VCaP (cell line): ENCODE data around the gene SSC5D.
A peak's percentile ranks its signal among the peaks of the same experiment; 100 is the strongest.

ENCODE experiments used
- H3K27ac ChIP-seq: fragments of 450-650 bp; 2 replicates; pipeline ENCODE4 v1.5.1; 2017
- TF ChIP-seq, protein P1 (sequence below): fragments of 450-650 bp; conservative IDR thresholded peaks from 2 replicates; pipeline ENCODE4 v1.5.1; 2017; ENCODE audit warnings: mild to moderate bottlenecking, moderate library complexity

The SSC5D gene

DNA sequence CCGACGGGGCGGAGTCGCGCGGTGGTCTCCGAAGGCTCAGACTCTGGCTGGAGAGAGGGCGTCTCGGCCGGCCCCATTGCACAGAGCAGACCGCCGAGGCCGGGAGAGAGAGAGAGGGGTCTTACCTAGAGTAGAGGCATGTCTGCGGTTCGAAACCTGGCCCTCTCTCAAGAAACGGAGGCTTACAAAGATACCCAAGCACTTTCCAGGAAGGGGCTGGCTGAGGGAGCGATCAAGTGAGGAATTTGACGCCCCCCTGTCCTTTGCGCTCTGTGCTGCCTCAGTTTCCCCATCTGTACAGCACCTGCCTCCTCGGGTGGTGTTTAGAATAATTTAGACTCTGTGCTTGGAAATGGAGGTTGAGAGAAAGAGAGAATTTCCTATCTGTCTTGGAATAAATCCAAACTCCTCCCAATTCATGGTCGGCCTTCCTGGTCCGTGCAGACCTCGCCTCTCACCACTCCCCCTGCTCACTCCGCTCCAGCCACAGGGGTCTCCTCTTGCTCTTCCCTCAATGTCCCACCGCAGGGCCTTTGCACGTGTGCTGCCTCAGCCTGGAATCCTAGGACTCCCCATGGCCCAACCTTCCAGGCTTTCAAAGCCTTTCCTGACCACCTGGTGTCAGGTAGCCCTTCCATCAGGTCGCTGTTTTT lies 26.1 kb upstream of the SSC5D start:
- TF ChIP-seq, protein P1, sequence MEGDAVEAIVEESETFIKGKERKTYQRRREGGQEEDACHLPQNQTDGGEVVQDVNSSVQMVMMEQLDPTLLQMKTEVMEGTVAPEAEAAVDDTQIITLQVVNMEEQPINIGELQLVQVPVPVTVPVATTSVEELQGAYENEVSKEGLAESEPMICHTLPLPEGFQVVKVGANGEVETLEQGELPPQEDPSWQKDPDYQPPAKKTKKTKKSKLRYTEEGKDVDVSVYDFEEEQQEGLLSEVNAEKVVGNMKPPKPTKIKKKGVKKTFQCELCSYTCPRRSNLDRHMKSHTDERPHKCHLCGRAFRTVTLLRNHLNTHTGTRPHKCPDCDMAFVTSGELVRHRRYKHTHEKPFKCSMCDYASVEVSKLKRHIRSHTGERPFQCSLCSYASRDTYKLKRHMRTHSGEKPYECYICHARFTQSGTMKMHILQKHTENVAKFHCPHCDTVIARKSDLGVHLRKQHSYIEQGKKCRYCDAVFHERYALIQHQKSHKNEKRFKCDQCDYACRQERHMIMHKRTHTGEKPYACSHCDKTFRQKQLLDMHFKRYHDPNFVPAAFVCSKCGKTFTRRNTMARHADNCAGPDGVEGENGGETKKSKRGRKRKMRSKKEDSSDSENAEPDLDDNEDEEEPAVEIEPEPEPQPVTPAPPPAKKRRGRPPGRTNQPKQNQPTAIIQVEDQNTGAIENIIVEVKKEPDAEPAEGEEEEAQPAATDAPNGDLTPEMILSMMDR: no peak
- peak overlapping the region; percentile 92 for H3K27ac ChIP-seq

DNA sequence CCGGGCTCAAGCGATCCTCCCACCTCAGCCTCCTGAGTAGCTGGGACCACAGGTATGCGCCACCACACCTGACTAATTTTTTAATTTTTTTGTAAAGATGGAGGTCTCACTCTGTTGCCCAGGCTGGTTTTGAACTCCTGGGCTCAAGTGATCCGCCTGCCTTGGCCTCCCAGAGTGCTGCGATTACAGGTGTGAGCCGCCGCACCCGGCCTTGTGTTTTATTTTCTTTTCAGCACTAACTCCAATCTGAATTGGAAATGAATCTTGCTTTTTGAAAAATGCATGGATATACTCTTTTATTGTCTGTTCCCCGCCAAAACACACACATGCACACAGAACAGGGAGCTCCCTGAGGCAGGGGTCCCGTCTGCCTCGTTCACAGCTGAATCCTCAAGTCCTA lies 25.5 kb upstream of the SSC5D start:
- TF ChIP-seq, protein P1: no peak
- peak overlapping the region; percentile 92 for H3K27ac ChIP-seq

DNA sequence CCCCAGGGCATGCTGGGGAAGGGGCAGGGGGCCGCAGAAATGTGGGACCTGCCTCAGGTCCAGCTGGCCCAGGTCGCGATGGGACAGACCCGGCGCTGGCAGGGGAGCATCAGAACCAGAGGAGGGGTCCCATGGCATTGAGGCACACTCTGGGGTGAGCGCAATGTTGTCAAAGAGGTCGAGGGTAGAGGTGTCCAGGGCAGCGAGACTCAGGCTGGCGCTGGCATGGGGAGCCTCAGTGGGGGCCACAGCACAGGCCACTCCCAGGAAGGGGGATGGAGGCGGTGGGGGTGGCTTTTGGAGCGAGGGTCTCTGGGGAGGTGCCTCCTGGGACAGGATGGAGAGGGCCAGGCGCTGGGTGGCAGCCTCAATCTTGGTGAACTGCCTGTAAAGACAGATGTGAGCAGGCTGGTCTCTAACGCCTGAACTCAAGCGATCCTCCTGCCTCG lies 24.6 kb upstream of the SSC5D start:
- H3K27ac ChIP-seq: no peak overlapping the region
- TF ChIP-seq, protein P1: no peak

DNA sequence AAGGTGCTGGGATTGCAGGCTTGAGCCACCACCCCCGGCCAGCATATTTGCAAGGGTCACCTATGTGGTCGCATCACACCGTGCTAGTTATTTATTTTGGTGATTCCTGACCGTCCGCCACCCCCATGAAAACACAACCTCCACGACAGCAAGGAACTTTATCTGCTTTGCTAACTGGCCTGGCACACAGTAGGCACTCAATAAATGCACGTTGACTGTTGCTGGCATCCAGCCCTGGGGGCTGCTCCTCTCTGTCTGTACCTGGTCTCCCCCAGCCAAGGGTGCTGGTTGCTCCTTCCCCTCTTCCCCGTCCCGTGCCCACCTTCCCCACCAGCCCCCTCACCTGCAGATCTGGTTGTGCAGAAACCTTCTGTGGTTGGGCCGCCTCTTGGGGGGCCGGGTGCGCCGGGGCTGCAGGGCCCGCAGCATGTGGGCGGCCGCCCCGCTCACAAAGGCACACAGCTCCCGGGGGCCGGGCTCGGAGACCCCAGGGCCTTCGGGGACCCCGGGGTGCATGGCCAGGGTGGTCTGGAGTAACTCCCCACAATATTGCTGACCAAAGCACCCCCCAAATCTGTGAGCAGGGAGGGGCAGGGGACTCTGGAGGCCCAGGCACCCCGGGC lies 24.1 kb upstream of the SSC5D start:
- TF ChIP-seq, protein P1: no peak
- H3K27ac ChIP-seq: no peak overlapping the region

DNA sequence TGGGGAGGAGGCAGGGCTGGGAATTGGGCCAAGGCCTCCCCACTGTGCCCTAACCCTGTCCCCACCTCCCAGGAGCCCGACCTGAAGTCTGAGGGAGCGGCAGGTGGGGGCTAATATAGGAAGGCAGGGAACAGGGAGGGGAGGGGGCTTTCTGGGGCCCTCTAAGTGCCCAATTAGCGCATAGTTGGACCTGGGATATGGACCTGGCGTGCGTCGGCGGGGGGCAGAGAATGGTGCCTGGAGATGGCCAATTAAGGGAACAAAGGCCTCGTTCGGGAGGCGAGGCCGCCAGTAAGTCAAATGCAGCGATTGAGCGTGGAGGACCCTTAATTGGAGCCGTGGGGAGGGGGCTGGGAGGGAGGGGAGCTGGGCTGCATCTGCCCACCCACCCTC lies 23.6 kb upstream of the SSC5D start, which contains the start of gene C19orf85:
Gene C19orf85 (minus strand): TSS at position 90 of the 393 bp plus-strand sequence. CDS start 197 bp downstream, outside the sequence.
- H3K27ac ChIP-seq: no peak within 1 kb of the TSS
- TF ChIP-seq, protein P1: no peak

DNA sequence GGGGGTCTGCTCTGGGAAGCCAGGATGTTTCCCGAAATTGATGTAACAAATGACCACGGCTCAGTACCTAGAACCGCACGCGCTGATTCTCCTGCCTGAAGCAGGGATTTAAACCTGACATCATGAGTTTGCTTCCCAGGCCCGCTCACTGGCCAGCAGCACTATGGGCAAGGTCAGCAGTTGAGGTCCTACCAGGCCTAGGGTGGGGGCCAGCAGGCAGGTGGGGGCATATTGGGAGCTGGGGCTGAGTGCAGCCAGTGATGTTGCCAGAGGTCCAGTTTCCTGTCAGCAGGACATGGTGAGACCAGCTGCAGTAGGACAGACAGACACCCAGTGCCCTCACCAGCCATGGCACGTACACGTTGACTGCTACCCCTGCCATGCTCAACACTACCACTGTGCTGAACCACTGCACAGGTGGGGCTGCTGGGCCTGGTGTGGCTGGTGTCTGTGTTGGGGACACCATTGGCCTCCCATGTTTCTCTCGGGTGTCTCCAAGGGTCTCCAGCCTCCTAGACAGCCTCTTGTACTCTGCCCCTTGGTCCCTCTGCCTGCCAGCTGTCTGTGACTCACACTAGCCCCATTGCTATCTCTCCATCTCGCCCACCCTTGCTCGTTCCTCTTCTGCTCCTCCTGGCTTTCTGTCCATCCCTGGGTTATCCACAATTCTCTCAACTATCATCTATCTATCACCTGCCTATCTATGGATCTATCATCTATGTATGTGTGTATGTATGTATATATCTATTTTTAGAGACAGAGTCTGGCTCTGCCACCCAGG lies 22.6 kb upstream of the SSC5D start:
- TF ChIP-seq, protein P1: no peak
- no peak overlapping the region for H3K27ac ChIP-seq

DNA sequence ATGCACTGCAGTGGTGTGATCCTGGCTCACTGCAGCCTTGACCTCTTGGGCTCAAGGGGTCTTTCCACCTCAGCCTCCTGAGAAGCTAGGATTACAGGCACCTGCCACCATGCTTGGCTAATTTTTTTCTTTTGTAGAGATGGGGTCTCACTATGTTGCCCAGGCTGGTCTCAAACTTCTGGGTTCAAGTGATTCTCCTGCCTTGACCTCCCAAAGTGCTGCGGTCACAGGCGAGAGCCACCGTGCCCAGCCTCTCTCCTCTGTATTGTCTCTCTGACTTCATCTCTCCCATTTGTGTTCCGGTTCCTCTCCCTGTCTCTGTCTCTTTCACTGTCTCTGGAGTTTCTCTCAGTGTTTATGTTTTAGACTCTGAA lies 22.0 kb upstream of the SSC5D start:
- TF ChIP-seq, protein P1: no peak
- no peak overlapping the region for H3K27ac ChIP-seq
